HL-60 (cell line): ENCODE results near the gene UPP2.

ENCODE experiments used
- DNase-seq, 2 experiments: peaks; one replicate each; pipeline ENCODE4 v3.0.0-alpha.2; 2010 to 2020; ENCODE audit warnings: low read depth in 1 of 2, low spot score in 1 of 2
- H3K27ac ChIP-seq: fragments of 250-450 bp; sonication (Bioruptor Pico); replicated peaks from 2 replicates; pipeline ENCODE4 v1.5.1; 2020; ENCODE audit warnings: mild to moderate bottlenecking, moderate library complexity
- H3K27me3 ChIP-seq: fragments of 250-450 bp; sonication (Bioruptor Pico); 2 replicates; pipeline ENCODE4 v1.5.1; 2021; ENCODE audit warnings: mild to moderate bottlenecking, moderate library complexity; ENCODE audit not compliant: insufficient read depth, poor library complexity, severe bottlenecking
- H3K4me3 ChIP-seq: replicated peaks from 2 replicates; pipeline ENCODE4 v1.5.1; 2011; ENCODE audit warnings: mild to moderate bottlenecking, control low read depth, low read length; ENCODE audit not compliant: insufficient read depth
- GABPA ChIP-seq: IDR thresholded peaks from 2 replicates; pipeline ENCODE4 v1.6.1; 2012; ENCODE audit warnings: low read depth
- POLR2AphosphoS5 ChIP-seq: IDR thresholded peaks from 2 replicates; pipeline ENCODE4 v1.6.1; 2012; ENCODE audit warnings: low read depth
- SPI1 ChIP-seq: IDR thresholded peaks from 2 replicates; pipeline ENCODE4 v1.6.1; 2012; ENCODE audit warnings: low read depth, mild to moderate bottlenecking, borderline replicate concordance
- TF ChIP-seq, protein P1 (sequence below): IDR thresholded peaks from one replicate; pipeline ENCODE4 v1.5.1; 2011; ENCODE audit warnings: low read length, control low read depth, inconsistent platforms; ENCODE audit not compliant: insufficient read depth
- TF ChIP-seq, protein P2 (sequence below): IDR thresholded peaks from 2 replicates; pipeline ENCODE4 v1.6.1; 2012; ENCODE audit warnings: low read depth; ENCODE audit not compliant: insufficient replicate concordance

UPP2 gene

DNA sequence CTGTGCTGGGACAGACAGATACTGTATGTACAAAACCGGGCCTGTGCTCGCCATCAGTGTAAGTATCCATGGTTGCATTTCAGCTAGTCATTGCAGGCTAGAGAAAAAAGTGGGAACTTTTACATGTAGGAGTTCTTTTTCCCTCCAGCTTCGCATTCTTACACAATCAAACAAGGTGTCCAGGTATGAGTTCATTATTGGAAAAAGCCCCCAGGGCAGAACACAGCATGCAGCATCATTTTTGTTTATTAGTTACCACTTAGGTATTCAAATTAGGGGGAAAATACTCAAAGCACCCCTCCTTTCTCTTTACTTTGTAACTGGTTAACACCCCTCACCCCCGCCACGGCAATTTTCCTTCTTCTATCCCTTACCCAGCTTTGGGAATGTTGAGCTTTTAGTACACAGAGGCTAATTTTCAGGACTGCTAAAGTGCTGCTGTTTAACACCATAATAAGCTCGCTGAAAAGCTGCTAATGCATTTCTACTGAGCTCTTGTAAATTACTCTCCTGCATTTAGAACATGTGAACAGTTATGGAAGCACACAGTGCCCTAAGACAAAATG, 13.6 kb downstream of the UPP2 start:
- H3K27me3 ChIP-seq = peaks cover 2% of the 10 kb centered on the region
- no peak overlapping the region for H3K27ac ChIP-seq
- no peak for DNase-seq
- TF ChIP-seq GABPA = no peak
- TF ChIP-seq, protein P1, sequence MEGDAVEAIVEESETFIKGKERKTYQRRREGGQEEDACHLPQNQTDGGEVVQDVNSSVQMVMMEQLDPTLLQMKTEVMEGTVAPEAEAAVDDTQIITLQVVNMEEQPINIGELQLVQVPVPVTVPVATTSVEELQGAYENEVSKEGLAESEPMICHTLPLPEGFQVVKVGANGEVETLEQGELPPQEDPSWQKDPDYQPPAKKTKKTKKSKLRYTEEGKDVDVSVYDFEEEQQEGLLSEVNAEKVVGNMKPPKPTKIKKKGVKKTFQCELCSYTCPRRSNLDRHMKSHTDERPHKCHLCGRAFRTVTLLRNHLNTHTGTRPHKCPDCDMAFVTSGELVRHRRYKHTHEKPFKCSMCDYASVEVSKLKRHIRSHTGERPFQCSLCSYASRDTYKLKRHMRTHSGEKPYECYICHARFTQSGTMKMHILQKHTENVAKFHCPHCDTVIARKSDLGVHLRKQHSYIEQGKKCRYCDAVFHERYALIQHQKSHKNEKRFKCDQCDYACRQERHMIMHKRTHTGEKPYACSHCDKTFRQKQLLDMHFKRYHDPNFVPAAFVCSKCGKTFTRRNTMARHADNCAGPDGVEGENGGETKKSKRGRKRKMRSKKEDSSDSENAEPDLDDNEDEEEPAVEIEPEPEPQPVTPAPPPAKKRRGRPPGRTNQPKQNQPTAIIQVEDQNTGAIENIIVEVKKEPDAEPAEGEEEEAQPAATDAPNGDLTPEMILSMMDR = no peak
- TF ChIP-seq SPI1 = no peak
- TF ChIP-seq, protein P2, sequence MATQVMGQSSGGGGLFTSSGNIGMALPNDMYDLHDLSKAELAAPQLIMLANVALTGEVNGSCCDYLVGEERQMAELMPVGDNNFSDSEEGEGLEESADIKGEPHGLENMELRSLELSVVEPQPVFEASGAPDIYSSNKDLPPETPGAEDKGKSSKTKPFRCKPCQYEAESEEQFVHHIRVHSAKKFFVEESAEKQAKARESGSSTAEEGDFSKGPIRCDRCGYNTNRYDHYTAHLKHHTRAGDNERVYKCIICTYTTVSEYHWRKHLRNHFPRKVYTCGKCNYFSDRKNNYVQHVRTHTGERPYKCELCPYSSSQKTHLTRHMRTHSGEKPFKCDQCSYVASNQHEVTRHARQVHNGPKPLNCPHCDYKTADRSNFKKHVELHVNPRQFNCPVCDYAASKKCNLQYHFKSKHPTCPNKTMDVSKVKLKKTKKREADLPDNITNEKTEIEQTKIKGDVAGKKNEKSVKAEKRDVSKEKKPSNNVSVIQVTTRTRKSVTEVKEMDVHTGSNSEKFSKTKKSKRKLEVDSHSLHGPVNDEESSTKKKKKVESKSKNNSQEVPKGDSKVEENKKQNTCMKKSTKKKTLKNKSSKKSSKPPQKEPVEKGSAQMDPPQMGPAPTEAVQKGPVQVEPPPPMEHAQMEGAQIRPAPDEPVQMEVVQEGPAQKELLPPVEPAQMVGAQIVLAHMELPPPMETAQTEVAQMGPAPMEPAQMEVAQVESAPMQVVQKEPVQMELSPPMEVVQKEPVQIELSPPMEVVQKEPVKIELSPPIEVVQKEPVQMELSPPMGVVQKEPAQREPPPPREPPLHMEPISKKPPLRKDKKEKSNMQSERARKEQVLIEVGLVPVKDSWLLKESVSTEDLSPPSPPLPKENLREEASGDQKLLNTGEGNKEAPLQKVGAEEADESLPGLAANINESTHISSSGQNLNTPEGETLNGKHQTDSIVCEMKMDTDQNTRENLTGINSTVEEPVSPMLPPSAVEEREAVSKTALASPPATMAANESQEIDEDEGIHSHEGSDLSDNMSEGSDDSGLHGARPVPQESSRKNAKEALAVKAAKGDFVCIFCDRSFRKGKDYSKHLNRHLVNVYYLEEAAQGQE = no peak
- TF ChIP-seq POLR2AphosphoS5 = no peak
- no peak overlapping the region for H3K4me3 ChIP-seq

DNA sequence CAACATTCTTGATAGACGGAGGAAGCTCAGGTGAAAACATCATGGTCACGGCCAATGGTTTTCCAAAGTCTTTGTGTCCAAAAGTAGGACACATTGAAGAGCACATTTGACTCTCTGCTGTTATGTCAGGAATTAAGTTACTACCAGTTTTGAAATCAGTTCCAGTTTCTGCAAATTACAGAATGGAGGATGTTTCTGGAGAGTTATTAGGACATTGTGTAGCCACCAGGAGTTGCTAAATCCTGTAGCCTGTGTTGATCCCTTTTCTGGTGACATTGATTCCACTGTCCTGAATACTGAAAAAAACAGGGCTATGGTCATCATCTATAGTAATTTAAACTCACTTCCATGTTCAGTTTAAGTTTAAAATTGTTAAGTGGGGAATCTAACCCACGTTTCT, 15.3 kb downstream of the UPP2 start:
- H3K27me3 ChIP-seq = peaks cover 2% of the 10 kb centered on the region
- no peak for DNase-seq
- no peak overlapping the region for H3K27ac ChIP-seq
- TF ChIP-seq GABPA (no peak), POLR2AphosphoS5 (no peak), SPI1 (no peak)
- TF ChIP-seq, protein P2 = no peak
- TF ChIP-seq, protein P1 = no peak
- no peak overlapping the region for H3K4me3 ChIP-seq

DNA sequence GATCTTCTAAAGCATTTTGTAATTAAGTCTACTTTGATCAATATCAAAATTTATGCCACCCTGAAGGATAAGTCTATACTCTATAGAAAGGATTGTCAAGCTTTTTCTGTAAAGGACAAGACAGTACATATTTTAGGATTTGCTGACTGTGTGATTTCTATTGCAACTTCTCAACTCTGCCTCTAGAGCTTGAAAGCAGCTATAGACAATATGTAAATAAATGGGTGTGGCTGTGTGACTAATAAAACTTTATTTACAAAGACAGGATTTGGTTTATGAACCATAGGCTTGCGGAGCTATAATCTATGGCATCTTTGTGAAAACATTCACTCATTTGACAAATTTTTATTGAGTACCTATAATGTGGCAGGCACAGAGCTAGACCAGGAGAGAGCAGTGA, 18.4 kb downstream of the UPP2 start:
- DNase-seq = no peak
- Histone ChIP-seq H3K4me3 (no peak overlapping the region), H3K27ac (no peak overlapping the region), H3K27me3 (no peaks in the 10 kb centered on the region)
- TF ChIP-seq, protein P2 = no peak
- TF ChIP-seq POLR2AphosphoS5 (no peak), SPI1 (no peak), GABPA (no peak)
- TF ChIP-seq, protein P1 = no peak
